Immature natural killer cell (primary cell): ENCODE data around the gene TNKS1BP1. TPM values are rescaled to one million over a fixed set of nuclear protein-coding genes. Genes with fewer than 3 reads are reported as not detected.

Experiments used
- DNase-seq, 3 donors: peaks; one replicate each; pipeline ENCODE4 v3.0.0; 2022; ENCODE audit warnings: mixed read lengths in 1 of 3
- H3K27ac Mint-ChIP-seq, 6 donors: one replicate each; pipeline ENCODE4 v1.8.0; 2020; ENCODE audit warnings: mixed read lengths in 6 of 6, mild to moderate bottlenecking in 5 of 6, inconsistent platforms in 4 of 6, moderate library complexity in 3 of 6
- H3K27me3 Mint-ChIP-seq, 3 donors: one replicate each; pipeline ENCODE4 v1.8.0; 2020 to 2021; ENCODE audit warnings: low read depth in 3 of 3, mild to moderate bottlenecking in 3 of 3, mixed read lengths in 3 of 3, moderate library complexity in 3 of 3, inconsistent platforms in 1 of 3
- H3K36me3 Mint-ChIP-seq, 3 donors: one replicate each; pipeline ENCODE4 v1.8.0; 2020; ENCODE audit warnings: mixed read lengths in 3 of 3, inconsistent platforms in 2 of 3, mild to moderate bottlenecking in 2 of 3
- H3K4me1 Mint-ChIP-seq, 2 donors: one replicate each; pipeline ENCODE4 v1.8.0; 2020; ENCODE audit warnings: inconsistent platforms in 2 of 2, mild to moderate bottlenecking in 2 of 2, mixed read lengths in 2 of 2, moderate library complexity in 1 of 2
- H3K4me3 Mint-ChIP-seq, 5 donors: one replicate each; pipeline ENCODE4 v1.8.0; 2020; ENCODE audit warnings: mild to moderate bottlenecking in 5 of 5, mixed read lengths in 5 of 5, inconsistent platforms in 3 of 5, moderate library complexity in 3 of 5
- H3K9me3 Mint-ChIP-seq, 6 donors: one replicate each; pipeline ENCODE4 v1.8.0; 2020; ENCODE audit warnings: mild to moderate bottlenecking in 6 of 6, mixed read lengths in 6 of 6, inconsistent platforms in 4 of 6, moderate library complexity in 3 of 6
- polyA plus RNA-seq, 3 donors: library from polyadenylated mRNA; unstranded; fragments of 300-500 nt; fragmentation: Illumina TruSeq; gene quantifications; one replicate each; pipeline ENCODE4 v1.2.3, GENCODE V29; 2021

The TNKS1BP1 gene
- polyA plus RNA-seq, 3 donors from 2014 or later: 1.0 to 1.7 (median 1.6) TPM

DNA sequence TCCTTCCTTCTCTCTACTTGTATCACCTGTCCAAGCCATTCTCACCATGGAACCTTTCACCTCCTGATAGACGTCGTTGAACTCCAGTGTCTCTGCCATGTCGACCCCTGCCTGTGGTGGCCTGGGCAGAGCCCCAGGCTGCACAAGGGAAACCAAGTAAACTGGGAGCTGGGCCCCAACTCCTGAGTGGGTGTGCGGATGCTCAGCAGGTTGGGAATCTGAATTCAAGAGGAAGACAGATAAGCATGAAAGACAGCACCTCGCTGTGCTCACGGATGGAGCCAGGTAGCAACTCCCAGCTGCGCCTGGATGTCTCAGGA lies 10.2 kb upstream of the TNKS1BP1 start:
- peaks cover 17 to 32% (median 22%) of the 10 kb centered on the region in 3 donors for H3K36me3 Mint-ChIP-seq
- peaks cover 0 to 10% (median 5%) of the 10 kb centered on the region in 3 donors for H3K27me3 Mint-ChIP-seq
- peak overlapping the region; percentile 79 to 97 (median 92) for H3K4me3 Mint-ChIP-seq
- peaks cover 27 to 37% of the 10 kb centered on the region in 2 donors for H3K4me1 Mint-ChIP-seq
- no peaks in the 10 kb centered on the region for H3K9me3 Mint-ChIP-seq
- no peak for DNase-seq
- H3K27ac Mint-ChIP-seq: peak overlapping the region; percentile 87 to 99 (median 97)

DNA sequence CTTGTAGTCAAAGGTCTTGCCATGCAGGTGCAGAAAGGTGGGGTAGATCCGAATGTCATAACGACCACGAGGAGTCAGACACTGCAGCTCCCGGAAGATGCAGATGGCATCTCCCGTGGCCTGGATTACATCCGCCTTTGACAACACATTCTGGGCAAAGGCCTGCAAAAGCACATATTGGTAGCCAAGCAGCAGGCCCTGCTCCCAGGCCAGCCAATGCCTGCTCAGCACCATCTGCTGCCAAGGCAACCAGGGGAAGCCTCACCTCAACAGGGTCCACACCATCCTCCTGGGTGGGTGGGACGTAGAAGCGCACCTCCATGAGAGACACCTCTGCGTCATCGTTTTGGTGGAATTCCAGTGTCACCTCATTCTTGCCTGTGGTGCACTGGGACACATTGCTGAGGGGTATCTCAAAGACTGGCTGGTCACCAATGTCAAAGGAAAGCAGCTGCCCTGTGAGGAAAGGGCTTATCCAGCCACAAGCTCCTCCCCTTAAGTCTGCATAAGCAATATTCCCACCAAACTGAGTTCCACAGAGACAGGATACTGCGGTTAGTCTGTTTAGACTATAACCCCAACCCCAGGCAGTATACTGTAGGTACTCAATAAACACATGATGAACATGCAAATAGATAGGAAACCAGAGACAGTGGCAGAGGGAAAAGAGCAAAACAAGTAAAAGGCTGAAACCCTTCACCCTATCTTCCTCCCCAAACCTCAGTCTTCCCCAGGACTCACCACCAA lies 8.1 kb upstream of the TNKS1BP1 start:
- peak overlapping the region in 1 of 5 donors; percentile 14 for H3K4me3 Mint-ChIP-seq
- H3K27me3 Mint-ChIP-seq: peaks cover 0 to 5% (median 5%) of the 10 kb centered on the region in 3 donors
- H3K27ac Mint-ChIP-seq: peak overlapping the region in 1 of 6 donors; percentile 61
- H3K4me1 Mint-ChIP-seq: peaks cover 27 to 33% of the 10 kb centered on the region in 2 donors
- no peak for DNase-seq
- H3K9me3 Mint-ChIP-seq: no peaks in the 10 kb centered on the region
- H3K36me3 Mint-ChIP-seq: peaks cover 32 to 53% (median 34%) of the 10 kb centered on the region in 3 donors

- Mint-ChIP-seq H3K36me3 (peaks cover 41 to 63% (median 44%) of the 10 kb centered on the region in 3 donors), H3K27ac (no peak overlapping the region), H3K4me3 (no peak overlapping the region), H3K27me3 (peaks cover 2 to 7% (median 5%) of the 10 kb centered on the region in 3 donors), H3K9me3 (no peaks in the 10 kb centered on the region), H3K4me1 (peaks cover 31 to 37% of the 10 kb centered on the region in 2 donors)
- no peak for DNase-seq
Measured at GRCh38 chr11:57331720-57332119, 7.0 kb upstream of the TNKS1BP1 start.

GRCh38 chr11:57330029-57330428 lies 5.3 kb upstream of the TNKS1BP1 start:
- Mint-ChIP-seq H3K4me3 (no peak overlapping the region), H3K27ac (peak overlapping the region in 1 of 6 donors; percentile 28), H3K4me1 (peaks cover 35 to 40% of the 10 kb centered on the region in 2 donors)

DNA sequence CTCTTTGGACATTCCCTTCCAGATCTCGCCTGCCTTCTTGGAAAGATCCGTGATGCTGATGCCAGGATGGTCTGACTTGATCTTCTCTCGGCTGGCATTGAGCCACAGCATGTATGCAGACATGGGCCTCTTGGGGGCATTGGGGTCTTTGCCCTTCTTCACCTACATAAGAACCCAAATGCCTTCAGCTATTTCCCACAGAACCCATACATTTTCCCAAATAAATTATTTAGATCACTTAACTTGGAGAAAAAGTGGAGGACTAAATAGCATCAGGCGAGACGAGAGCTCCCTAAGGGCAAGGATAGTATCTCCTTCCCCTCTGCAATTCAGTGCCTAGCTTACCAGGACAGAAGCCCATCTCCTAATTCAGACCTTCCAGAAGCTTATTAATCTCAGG lies 3.0 kb upstream of the TNKS1BP1 start:
- peak overlapping the region in 2 of 6 donors; percentile 83 to 95 for H3K27ac Mint-ChIP-seq
- peaks cover 41 to 65% (median 46%) of the 10 kb centered on the region in 3 donors for H3K36me3 Mint-ChIP-seq
- peaks cover 2 to 20% (median 5%) of the 10 kb centered on the region in 3 donors for H3K27me3 Mint-ChIP-seq
- DNase-seq: no peak
- peak overlapping the region in 2 of 5 donors; percentile 15 to 43 for H3K4me3 Mint-ChIP-seq
- H3K4me1 Mint-ChIP-seq: peaks cover 29 to 32% of the 10 kb centered on the region in 2 donors
- peaks cover 0 to 2% (median 0%) of the 10 kb centered on the region in 6 donors for H3K9me3 Mint-ChIP-seq

More at GRCh38 chr11:57330029-57330428, 5.3 kb upstream of the TNKS1BP1 start:
- Mint-ChIP-seq H3K9me3 (peaks cover 0 to 2% (median 0%) of the 10 kb centered on the region in 6 donors), H3K27me3 (peaks cover 2 to 8% (median 3%) of the 10 kb centered on the region in 3 donors), H3K36me3 (peaks cover 41 to 70% (median 50%) of the 10 kb centered on the region in 3 donors)
- no peak for DNase-seq

DNA sequence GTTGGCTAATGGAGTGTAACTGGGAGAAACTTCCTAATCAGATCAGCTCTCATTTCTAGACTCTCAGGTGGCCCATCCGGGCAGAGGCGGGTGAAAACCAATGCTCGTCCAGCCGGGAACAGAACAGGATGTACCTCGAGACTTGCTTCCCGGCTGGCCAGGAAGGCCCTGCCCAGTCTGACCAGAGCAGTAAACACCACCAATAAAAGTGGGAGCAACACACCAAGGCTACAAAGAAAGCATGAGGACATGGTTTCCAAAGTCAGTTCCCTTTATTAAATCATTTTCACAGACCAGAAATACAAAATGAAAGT lies 940 bp upstream of the TNKS1BP1 start:
- no peak for DNase-seq
- Mint-ChIP-seq H3K4me1 (peaks cover 29 to 32% of the 10 kb centered on the region in 2 donors), H3K9me3 (peaks cover 0 to 2% (median 0%) of the 10 kb centered on the region in 6 donors), H3K36me3 (peaks cover 28 to 45% (median 37%) of the 10 kb centered on the region in 3 donors), H3K27me3 (peaks cover 2 to 20% (median 5%) of the 10 kb centered on the region in 3 donors), H3K4me3 (peak overlapping the region; percentile 88 to 95 (median 91)), H3K27ac (peak overlapping the region; percentile 91 to 98 (median 94))

DNA sequence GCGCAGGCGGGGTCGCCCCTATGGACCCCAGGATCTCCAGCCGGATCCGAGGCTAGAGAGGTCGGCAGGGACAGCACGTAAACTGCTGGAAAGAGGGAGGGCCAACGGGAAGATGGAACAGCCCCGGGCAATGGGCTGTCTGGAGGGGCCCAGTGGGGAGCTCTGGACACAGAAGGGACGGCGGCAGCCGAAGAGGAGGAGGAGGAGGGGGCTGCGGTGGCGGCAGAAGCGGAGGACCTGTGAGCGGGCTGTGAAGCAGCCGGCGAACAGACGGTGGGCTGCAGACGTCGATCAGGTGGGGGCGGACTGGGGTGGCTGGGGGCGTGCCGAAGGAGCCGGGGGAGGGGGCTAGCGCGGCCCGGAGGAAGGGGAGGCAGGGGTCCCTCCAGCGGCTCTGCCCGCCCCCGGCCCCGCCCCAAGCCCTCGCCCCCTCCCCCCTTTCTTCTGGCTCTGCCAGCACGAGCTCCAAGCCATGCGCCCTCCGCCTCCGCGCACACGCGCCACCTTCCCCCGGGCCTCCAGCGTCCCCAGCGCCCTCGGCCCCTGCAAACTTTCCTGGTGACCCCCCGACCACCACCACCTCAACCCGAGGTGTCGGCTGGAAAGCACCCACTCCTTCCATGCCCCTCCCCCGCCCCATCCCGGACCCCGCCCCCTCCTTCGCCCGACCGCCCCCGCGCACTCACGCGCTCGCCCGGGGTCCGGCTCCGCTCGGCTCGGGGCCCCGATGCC lies 432 bp downstream of the TNKS1BP1 start:
- Mint-ChIP-seq H3K27ac (peak overlapping the region in 5 of 6 donors; percentile 53 to 95 (median 90)), H3K36me3 (peaks cover 18 to 32% (median 32%) of the 10 kb centered on the region in 3 donors), H3K4me3 (peak overlapping the region; percentile 82 to 89 (median 87)), H3K27me3 (peaks cover 2 to 20% (median 5%) of the 10 kb centered on the region in 3 donors), H3K4me1 (peaks cover 29 to 32% of the 10 kb centered on the region in 2 donors), H3K9me3 (peaks cover 0 to 2% (median 0%) of the 10 kb centered on the region in 6 donors)
- no peak for DNase-seq

DNA sequence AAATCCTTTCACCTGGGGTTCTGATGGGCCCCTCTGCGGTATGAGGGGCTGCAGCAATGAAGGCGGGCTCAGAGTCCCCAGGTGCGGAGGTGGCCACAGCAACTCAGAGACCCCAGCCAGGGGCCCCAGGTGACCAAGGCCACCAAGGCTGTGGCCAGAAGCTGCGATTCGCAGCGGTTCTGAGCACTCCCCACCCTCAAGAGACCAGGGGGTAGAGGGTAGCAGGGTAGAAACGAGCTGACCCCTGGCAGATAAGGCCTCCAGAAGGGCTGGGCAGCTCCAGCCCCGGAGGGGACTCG lies 948 bp downstream of the TNKS1BP1 start:
- H3K9me3 Mint-ChIP-seq: peaks cover 0 to 2% (median 0%) of the 10 kb centered on the region in 6 donors
- peaks cover 13 to 30% (median 27%) of the 10 kb centered on the region in 3 donors for H3K36me3 Mint-ChIP-seq
- H3K4me3 Mint-ChIP-seq: peak overlapping the region; percentile 82 to 89 (median 87)
- no peak for DNase-seq
- peak overlapping the region in 5 of 6 donors; percentile 63 to 90 (median 87) for H3K27ac Mint-ChIP-seq
- H3K4me1 Mint-ChIP-seq: peaks cover 29 to 32% of the 10 kb centered on the region in 2 donors
- peaks cover 2 to 20% (median 5%) of the 10 kb centered on the region in 3 donors for H3K27me3 Mint-ChIP-seq

- Mint-ChIP-seq H3K27ac (peak overlapping the region; percentile 13 to 90 (median 67)), H3K4me3 (peak overlapping the region; percentile 82 to 89 (median 87)), H3K9me3 (peaks cover 0 to 2% (median 0%) of the 10 kb centered on the region in 6 donors), H3K4me1 (peaks cover 29 to 32% of the 10 kb centered on the region in 2 donors), H3K36me3 (peaks cover 9 to 25% (median 22%) of the 10 kb centered on the region in 3 donors), H3K27me3 (peaks cover 2 to 20% (median 5%) of the 10 kb centered on the region in 3 donors)
- DNase-seq: no peak
Measured at GRCh38 chr11:57323167-57323854, 1.4 kb downstream of the TNKS1BP1 start.

DNA sequence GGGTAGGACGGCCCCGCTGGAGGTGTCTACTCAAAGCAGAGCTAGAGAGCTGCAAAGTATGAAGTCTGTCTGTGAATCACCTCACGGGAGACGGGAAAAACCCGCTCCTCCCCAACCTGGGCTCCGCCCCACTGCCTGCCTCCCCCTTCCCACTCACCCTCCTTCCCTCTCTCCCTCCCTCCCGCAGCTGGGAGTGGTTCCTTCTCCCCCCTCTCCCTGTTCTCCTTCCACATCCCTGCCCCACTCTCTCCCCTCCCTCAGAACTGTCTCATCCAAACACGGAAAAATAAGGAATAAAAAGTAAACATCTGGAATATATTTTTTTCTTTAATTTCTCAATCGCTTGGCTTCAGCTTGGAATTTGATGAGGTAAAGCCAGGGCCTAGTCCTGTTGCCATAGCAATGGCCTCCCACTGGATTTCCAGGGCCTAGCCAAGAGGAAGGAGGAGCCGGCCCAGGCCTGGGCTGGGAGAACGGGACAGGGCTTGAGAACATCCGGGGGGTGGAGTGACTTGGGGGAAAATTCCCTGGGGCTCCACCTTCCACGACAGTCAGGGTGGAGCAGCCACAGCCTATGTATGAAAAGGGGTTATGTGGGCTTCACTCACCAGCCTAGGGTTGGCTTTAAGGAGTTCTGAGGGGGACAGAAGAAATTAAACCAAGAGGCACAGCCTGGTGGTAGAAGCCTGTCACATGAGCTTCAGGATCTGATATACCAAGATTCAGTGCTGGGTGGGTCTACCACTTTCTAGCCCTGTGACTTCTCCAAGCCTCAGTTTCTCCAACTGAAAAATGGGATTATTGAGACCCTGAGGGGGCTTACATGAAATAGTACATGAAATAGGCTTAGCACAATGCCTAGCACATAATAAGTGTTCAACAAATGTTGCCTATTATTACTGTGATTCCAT lies 2.2 kb downstream of the TNKS1BP1 start:
- no peak for DNase-seq
- Mint-ChIP-seq H3K9me3 (peaks cover 0 to 2% (median 0%) of the 10 kb centered on the region in 6 donors), H3K4me3 (peak overlapping the region; percentile 57 to 87 (median 82)), H3K36me3 (peaks cover 4 to 18% (median 14%) of the 10 kb centered on the region in 3 donors), H3K27ac (peak overlapping the region; percentile 15 to 90 (median 59)), H3K27me3 (peaks cover 2 to 20% (median 5%) of the 10 kb centered on the region in 3 donors), H3K4me1 (peaks cover 29 to 32% of the 10 kb centered on the region in 2 donors)

DNA sequence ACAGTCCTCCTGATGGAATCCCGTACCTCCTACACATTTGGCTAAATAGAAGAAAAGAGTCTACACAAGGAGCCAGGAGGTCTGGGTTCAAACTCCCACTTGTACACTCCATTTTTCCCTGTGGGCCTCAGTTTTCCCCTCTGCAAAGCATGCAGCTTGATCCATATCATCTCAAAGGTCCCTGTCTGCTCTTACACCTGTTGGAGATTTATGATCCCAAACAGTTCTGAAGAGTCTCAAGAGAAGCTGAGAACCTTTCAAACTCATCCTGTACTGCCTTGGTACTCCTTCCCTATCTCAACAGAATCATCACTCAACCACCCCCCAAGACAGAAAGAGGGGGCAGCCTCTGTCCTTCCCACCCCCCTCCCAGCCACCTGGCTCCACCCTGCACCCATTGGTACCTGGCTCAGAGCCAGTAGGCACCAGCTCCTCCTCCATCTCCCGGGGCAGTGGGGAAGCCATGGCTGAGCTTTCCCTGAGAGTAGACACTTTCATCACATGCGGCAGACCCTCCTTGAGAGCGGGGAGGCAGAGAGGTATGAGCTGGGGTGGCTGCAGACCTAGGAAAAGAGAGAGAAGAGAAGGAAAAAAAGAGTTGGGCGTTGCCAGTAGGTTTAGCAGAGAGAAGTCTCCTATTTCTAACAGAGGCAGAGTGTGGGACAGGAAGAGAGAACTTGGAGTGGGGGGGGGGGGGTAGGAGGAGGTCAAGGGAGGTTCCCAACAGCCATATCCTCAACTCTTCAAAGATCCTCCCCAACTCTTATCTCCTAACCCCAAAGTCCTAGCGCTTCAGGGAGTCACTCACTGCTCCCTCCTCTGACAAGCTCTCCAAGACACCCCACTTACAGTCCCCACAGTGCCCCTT lies 3.1 kb downstream of the TNKS1BP1 start:
- H3K36me3 Mint-ChIP-seq: peaks cover 0 to 9% (median 6%) of the 10 kb centered on the region in 3 donors

More for the DNA sequence above, 3.1 kb downstream of the TNKS1BP1 start:
- Mint-ChIP-seq H3K27me3 (peaks cover 0 to 19% (median 5%) of the 10 kb centered on the region in 3 donors), H3K27ac (peak overlapping the region in 3 of 6 donors; percentile 4 to 43 (median 11)), H3K4me1 (peaks cover 23 to 26% of the 10 kb centered on the region in 2 donors), H3K4me3 (peak overlapping the region in 1 of 5 donors; percentile 12), H3K9me3 (peaks cover 0 to 1% (median 0%) of the 10 kb centered on the region in 6 donors)
- DNase-seq: no peak
